ENCODE measurements around the gene ALLC.
"Not testable (repeated sequence)": the region's sequence is repeated elsewhere in the genome, so short reads cannot be mapped to it uniquely, and the experiment has no call there.

ALLC gene

DNA sequence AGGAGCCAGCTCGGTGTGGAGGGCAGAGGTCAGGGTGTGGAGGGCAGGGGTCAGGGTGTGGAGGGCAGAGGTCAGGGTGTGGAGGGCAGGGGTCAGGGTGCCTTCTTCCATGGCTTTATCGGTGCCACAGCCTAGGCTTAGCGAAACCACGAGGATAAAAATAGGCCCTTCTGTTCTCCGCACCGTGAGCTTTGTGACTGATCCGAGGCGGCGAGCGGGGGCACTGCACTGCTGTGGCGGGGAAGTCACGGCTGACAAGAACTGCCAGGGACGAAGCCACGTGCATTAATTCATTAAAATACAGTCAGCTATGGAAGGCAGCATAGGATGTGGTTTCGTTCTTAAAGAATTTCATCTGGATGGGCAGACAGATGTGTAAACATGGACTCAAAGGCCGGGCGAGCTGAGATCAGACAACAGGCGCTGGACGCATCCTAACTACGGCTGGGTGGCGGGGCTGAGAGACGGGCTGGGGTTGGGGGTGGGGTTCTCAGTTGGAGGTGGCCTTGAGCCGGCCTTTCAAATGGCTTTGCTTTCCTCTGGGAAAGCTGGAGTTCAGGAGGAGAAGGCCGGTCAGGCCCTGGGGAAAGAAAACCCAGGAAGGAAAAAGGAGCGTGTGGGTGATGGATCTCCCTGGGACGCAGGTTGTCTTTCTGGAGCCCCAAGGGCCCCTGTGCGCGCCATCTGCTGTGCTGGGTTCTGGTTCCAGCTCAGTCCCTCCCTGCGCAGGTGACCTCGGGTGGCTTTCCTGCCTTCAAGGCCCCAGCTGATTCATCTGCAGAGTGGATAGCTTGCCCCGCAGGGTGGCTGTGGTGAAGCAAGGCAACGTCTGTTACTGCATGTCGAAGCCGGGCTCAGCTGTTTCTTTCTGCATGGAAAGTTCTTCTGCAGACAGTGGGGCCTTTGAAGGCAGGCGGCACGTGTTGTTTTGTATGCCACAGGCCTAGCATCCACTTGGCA is 958 bp upstream of the ALLC start:
- DNase-seq, result no peak

DNA sequence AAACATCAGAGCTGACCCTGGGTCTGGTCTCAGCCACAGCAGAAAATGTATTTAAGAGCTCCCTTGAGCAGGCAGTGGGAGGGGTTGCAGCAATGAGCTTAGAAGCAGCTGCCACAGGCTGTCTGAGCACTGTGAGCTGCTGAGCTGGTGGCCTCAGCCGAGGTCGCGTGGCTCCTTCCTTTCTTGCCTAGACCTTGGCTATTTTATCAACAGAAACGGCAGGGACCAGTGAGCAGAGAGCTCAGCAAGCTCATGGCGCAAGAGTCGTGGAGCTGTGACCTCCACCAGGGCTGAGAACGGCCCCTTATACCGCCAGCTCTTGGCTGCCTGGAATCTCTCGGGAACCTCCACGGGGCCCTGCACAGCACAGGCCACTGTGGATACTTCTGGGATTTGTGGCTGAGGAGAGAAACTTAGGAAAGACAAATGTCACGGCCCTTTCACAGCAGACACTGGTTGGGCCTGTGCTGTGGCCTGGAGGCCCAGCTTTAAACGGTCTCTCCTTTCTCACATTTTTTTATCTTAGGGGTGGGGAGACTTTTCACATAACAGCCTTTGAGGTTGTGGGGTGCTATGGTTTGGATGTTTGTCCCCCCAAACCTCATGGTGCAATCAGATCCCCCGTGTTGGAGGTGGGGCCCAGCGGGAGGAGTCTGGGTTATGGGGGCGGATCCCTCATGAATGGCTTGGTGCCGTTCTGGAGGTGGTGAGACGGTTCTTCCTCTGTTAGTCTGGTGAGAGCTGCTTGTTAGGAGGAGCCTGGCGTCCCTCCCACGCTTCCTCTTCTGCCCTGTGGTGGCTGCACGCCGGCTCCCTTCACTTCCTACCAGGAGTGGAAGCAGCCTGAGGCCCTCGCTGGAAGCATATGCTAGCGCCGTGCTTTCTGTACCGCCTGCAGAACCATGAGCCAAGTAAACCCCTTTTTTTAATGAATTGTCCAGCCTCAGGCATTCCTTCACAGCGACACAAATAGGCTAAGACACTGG is 1.7 kb downstream of the ALLC start:
- DNase-seq, result no peak

DNA sequence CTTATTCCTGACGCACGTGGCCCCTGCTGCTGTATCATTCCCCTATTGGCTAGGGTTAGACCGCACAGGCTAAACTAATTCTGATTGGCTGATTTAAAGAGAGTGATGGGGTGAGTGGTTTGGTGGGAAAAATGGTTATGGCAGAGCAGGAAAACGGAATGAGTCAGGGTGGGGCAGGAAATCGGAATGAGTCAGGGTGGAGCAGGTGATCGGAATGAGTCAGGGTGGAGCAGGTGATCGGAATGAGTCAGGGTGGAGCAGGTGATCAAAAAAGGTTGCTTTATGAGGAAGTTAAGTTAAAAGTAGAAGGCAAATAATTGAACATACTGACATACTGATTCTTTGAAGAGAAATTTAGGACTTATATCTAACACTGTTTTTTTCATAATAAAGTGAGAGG is 2.6 kb downstream of the ALLC start:
- DNase-seq, result not testable (repeated sequence)

DNA sequence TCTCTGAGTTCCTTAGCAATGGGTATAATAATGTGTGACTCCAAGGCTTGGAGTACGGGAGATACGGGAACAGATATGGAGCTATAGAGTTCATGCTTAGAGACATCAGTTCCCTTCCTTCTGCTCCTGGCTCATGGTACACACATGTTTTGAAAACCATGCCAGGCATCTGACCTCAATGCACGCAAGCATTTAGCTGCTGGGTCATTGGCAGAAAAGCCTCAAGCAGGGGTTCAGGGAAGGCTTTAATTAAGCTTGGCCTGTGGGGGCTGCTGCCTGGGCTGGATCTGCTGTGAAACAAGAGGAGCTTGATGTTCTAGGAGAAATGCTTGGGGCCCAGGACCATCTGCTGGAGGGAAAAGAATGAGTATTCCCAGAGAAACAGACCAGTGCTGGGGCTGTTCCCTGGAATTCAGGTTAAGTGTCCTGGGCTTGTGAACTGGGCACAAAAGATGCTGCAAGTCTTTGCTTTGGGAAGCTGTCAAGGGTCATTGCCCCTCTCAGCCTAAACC is 3.2 kb downstream of the ALLC start:
- no peak for DNase-seq

DNA sequence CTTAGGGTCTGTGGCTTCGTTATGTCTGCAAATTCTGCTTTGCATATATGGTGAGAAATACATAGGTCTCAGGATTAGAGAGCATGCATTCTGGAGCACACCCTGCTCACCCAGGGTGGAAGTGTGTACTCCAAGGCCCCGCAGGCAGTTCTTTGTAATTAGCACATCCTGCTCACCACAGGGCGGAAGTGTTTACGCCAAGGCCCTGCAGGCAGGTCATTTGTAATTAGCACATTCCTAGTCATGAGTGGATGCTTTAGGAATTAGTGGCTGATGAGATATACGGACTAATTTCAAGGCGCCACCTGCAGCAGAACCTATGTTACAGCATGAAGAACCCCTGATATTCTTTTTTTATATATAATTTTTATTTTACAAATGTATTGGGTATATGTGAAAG is 4.2 kb downstream of the ALLC start:
- no peak for DNase-seq

DNA sequence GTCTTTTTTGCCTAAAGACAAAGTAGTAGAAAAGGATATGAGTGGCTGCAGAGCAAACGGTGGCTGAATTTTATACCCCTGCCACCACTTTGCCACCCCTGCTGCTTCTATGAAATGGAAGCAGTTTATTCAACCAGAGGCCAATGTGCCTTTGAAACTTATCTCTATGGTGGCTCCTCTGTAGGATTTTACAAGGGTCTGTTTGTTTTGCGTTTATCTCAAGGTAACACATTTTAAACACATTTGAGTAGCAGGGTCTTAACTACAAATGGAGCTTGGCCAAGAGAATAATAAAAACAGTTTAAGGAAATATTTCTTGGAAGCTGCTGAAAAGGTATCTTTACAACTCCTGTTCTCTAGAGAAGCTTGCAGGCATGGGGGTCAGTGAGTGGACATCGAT is 6.1 kb downstream of the ALLC start:
- DNase-seq, result no peak

DNA sequence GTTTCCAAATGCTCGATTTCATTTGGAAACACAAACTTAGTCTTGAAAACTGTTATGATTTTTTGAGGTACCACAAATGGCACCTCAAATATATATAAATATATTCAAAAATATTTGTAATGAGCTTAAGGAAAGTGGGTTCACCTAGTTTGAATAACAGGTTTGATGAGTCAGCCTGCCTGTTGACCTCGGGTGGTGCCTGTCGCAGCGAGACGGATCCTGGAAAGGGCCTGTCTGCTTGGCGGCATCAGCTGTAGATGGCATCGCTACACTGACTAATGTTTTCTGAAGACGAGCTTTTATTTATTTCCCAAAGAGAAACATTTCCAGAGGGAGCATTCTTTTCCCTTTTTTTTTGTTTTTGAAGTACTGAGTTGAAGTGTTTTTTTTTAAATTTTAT is 6.9 kb downstream of the ALLC start:
- DNase-seq, result no peak

DNA sequence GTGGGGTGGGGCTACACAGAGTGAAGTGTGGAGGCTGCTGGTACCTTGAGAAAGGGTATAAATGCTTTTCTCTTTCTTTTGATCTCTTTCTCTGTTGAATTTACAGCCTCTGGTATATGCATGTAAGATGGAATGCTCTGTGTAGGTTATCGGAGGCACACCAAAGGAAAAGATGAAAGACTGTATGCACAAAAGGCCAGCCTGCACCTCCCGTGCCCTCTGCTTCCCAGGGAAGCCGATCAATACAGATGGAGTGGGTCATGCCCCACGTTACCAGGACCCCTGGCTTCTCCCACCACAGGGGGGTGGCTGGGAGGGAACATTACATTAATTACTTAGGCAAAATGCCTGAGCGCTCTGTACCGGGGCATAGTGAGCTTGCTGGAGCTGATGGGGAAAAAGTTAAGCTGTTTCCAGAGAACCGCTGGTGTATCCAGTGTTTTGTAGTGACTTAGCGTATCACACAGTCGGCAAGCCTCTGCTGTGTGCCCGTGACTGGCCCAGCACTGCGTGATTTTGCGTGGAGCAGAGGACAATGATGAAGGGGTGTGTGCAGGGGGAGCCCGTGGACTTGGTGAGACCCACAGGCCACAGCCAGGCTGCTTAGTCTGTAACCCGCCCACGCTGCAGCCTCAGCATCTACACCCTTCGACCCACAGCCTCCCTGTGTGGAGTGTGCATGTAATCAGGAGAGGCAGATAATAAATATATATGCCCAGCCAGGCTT is 8.0 kb downstream of the ALLC start:
- DNase-seq, result no peak

DNA sequence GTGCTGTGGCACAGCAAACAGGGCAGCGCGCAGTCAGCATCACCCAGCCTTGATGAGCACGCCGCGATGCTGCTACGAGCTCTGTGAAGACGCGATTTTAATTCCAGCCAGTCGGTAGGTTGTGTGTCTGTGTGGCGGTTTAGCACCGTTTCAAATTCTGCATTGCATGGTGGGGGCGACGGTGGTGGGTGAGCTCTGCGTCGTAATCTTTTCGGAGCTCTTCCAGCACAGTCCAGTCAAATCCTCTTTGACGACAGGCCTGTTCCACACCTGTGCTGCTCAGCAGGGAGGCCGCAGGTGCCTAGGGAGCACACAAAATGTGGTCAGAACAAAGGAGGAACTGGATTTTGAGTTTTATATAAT is 8.6 kb downstream of the ALLC start:
- no peak for DNase-seq

DNA sequence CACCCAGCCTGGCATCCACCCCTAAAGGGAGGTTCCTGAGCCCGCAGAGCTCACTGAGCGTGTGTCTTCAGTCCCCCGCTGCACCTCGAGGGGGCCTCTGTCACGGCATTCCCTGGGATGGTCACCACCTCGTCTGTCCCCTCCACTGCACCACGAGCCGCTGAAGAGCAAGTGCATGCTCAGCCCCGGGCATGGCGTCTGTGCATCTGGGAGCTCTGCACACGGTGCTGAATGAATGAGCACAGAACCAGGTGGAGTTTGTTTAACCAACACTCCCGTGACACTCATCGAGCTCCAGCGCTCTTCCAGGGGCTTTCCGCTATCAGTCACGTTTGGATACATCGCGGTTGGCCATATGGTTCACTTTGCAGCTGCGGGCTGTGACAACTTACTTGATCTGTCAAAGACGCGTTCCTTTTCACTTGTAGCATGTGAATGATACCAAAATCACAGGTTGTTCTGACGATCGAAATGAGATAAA is 9.2 kb downstream of the ALLC start:
- DNase-seq, result no peak

DNA sequence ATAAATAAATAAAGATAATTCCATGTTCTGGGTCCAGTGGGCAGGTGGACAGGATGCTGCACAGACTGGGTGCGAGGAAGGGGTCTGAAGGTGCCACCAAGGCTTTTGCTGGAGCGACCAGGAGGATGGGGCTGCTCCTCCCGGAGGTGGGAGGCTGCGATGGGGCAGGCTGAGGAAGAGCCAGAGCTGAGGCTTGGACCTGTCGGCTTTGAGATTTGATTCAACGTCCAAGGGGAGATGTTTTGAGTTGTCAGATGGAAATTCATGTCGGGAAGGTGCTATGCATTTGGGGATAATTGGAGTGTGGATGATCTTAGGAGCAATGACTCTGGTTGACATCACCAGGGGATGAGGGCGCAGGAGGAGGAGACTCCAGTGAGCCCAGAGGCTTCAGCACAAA is 11.7 kb downstream of the ALLC start:
- no peak for DNase-seq

DNA sequence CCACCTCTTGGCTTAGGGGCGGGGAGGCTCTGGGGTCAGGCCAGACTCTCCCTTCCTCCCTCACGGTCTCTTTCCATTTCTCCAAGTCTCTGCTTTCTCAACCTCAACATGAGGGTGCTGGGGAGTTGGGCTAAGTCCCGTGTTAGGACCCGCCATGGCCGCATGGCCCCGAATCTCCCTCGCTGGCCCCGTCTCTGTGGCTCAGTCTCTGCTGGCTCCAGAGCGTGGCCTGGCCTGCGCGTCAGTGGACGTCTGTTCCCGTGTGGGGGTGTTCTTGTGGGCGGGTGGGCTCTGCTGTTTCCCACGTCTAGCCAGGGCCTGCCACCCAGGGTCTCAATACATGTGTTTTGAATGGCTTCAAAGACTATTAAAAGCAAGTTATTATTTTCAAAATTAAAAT is 12.4 kb downstream of the ALLC start:
- no peak for DNase-seq

DNA sequence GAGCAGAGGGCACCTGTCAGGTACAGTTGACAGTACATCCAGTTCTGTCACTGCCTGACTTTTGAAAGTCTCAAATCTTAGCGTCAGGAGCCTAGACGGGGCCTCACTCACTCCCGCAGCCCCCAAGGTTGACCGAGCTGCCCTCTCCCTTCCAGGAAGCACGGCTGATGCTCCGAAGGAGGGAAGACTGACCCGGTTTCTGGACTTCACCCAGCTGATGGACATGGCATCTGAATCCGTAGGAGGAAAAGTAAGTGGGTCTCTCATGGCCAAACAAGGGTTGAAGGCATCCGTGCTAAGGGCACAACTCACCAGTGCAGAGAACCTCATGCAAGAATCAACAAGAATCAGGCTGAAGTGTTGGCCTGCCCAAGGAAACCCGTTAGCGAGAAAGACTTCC is 12.9 kb downstream of the ALLC start:
- DNase-seq, result no peak

DNA sequence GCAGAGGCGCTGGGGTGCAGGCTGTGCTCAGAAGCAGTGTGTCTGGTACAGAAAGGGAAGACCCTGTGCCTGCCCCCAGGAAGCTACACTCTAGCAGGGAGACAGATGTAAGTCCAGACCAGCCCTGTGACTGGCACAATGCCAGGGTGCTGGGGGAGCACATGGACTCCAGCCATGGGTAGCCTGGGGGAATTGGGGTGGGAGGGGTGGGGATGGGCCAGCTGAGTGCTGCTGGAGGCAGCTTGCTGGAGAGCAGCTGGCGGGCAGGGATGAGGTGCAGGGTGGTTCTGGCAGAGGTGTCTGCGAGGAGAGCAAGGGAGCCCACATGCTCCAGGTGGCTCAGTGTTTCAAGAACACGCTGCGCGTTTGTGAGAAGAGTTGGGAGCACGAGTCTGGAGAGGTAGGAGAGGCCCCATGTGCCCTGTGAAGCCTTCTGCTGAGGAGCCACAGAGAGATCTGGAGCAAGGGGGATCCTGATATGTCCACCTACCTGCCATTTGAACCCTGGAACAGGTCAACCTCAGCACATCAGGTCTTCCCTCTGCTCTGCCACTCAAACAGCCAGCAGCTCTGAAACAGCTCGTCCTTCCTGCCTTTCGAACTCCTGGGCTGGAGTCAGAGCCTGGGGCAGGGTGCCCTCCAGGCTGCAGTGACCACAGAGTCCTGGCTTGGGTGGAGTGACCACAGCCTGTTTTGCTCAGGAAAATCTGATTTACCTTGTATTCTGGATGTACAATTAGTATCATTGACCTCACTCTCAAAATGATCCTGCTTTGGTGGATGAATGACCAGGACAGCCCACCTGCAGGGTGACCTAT is 15.1 kb downstream of the ALLC start:
- no peak for DNase-seq

DNA sequence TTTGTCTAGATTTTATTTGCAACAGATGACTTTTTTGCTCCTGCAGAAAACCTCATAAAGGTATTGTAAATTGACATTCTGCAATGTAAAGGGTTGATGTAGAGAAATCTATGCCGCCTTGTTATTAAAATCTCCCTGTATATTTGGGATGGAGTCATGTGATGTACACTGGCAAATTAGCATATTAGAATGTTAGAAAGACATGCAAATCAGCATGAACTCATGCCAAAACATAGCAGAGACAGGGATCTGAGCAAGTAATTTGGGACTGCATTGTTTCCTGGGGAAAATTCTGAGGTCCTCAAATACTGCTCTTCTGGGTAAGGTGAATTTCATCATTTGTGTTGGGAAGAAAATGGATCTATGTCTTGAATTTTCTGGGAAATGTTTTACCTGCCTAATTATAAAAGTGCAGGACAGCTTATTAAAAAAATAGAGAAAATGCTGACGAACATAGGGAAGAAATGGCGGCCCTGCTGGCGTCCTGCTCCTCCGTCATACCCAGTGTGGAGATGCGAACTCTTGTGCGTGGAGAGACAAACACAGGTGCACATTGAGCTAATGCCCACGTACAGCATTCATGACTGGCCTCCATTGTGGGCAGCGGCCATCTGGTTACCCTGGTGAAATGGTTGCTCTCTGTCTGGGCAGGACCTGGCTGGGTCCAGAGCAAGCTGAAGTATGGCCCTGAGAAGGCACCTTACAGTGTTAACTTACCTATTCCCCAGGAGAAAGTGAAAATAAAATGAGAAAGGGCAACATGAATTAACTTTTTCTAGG is 16.3 kb downstream of the ALLC start:
- DNase-seq, result no peak

DNA sequence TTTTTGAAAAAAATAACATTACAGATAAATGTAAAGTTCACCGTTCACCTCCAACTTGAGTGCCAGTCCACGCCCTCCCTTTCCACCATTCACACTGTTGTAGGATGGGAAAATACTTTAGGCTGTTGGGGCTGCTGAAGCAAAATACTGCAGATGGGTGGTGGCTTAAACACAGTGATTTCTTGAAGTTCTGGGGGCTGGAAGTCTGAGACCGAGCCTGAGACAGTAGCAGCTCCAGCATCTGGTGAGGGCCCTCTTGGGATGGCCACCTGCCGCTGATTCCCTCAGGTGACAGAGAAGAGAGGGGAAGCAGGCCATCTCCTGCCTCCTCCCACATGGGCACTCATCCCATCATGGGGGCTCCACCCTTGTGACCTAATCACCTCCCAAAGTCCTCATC is 17.7 kb downstream of the ALLC start:
- no peak for DNase-seq

DNA sequence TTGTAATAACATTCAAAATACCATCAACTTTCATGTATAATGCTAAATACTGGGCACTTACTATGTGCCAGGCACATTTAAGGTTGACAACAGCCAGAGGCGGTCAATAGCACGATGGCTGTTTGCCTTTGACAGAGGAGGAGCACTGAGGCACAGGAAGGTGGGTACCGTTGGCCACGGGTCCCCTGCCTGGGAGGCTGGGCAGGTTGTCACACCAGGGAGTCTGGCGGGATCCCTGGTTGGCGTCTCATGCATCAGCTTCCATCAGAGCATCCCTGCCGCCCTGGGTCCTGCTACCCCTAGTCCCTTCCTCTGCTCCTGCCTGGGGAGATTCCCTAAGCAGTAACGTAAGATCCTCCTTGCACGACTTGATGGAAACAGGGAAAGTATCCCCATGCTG is 19.4 kb downstream of the ALLC start:
- DNase-seq, result no peak

DNA sequence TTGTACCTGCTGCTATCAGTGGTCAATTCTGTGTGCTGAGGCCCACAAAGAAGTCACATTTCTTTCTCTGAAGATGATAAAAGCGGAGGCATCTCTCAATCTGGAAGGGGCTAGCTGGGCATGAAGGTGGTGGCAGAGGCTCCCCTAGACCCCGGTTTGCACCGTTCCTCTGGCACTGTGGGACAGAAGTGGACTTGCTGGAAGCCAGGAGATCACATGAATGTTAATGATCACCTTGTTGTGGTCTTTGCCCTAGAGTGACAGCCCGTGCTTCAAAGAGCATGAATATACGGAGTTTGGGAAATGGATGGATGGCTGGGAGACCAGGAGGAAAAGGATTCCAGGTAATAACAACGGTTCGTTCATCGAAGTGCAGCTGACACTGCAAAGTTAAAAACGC is 20.2 kb downstream of the ALLC start:
- DNase-seq, result no peak

DNA sequence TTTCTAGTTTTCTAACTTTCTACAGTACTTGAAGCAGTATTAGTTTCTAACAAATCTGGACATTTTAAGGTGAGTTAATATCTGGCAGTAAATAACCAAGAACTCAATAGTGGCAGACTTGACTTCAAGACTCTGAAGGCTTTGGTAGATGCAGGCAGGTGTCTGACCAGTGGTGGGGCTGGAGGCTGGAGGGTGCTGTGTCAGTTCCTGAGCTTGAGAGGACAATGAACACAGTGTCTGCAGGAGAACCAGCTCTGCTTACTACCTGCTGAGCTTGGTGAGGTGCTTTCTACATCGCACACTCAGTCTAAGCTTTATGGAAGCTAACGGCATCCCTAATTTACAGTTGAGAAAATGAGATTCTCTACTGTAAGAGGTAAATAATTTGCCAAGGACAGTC is 21.2 kb downstream of the ALLC start:
- DNase-seq, result no peak

DNA sequence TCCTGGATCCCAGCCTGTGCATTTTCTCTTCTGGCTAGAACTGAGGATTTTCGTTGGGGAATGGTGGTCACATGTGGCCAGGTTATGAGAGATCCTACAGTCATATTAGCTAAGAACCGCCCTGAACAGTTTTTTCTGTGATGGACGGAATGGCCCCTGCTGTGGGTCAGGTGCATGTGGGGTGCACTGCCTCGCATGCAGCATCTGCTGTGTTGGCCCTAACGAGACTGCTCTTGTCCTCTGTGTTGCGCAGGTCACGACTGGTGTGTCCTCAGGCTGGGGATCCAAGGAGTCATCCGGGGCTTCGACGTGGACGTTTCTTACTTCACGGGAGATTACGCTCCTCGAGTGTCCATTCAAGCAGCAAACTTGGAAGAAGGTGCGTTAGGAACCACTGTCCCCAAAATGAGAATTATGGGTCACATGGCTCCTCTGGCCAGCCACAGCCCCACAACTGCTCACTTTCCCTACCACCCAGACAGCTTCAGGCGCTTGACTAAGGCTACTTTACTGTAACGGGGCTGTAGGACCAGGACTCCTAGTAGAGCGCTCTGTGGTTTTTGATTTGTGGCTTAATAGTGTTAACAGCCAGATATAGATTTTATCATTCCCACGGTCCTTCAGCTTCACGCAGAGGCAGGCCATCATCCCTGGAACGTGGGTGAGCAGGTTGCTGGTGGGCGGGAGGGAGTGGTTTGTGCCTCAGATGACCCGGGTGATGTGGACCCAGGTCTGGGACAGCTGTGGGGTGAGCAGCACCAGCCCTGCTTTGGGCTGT is 21.8 kb downstream of the ALLC start:
- DNase-seq, result no peak
